Neural cell (in vitro differentiated cells): Measurements from ENCODE around the gene CUEDC1. TPM values are rescaled to one million over a fixed set of nuclear protein-coding genes. Genes with fewer than 3 reads are reported as not detected.

ENCODE experiments used
- H2AFZ ChIP-seq: fragments of 200-600, 300-800 bp; sonication (generic), shearing (Covaris generic); 2 replicates; pipeline ENCODE4 v1.6.0; 2014; ENCODE audit warnings: low read depth, mild to moderate bottlenecking, antibody characterized with exemption, low read length, moderate library complexity
- H3F3A ChIP-seq: fragments of 200-600 bp; shearing (Covaris generic); 2 replicates; pipeline ENCODE4 v1.6.1; 2016; ENCODE audit warnings: mild to moderate bottlenecking, moderate library complexity, mixed read lengths, antibody characterized with exemption, low read length; ENCODE audit not compliant: insufficient read depth, poor library complexity, severe bottlenecking
- H3K27ac ChIP-seq: fragments of 200-600, 300-800 bp; sonication (generic), shearing (Covaris generic); 2 replicates; pipeline ENCODE4 v1.5.1; 2014; ENCODE audit warnings: mild to moderate bottlenecking, low read length, moderate library complexity
- H3K27me3 ChIP-seq: fragments of 300-800, 200-600 bp; sonication (generic), shearing (Covaris generic); 2 replicates; pipeline ENCODE4 v1.6.0; 2014; ENCODE audit warnings: mild to moderate bottlenecking, low read depth, low read length, moderate library complexity; ENCODE audit not compliant: insufficient read depth
- H3K36me3 ChIP-seq: fragments of 300-800, 200-600 bp; sonication (generic), shearing (Covaris generic); 2 replicates; pipeline ENCODE4 v1.5.1; 2014; ENCODE audit warnings: mild to moderate bottlenecking, antibody characterized with exemption, low read length, moderate library complexity; ENCODE audit not compliant: insufficient read depth
- H3K4me2 ChIP-seq: fragments of 300-800, 200-600 bp; sonication (generic), shearing (Covaris generic); 2 replicates; pipeline ENCODE4 v1.6.0; 2014; ENCODE audit warnings: mild to moderate bottlenecking, low read length
- H3K4me3 ChIP-seq: fragments of 300-800, 200-600 bp; sonication (generic), shearing (Covaris generic); 2 replicates; pipeline ENCODE4 v1.5.1; 2014; ENCODE audit warnings: mild to moderate bottlenecking, low read length, moderate library complexity
- H3K79me2 ChIP-seq: fragments of 200-600 bp; shearing (Covaris generic); replicated peaks from 2 replicates; pipeline ENCODE4 v1.6.0; 2014; ENCODE audit warnings: mild to moderate bottlenecking, low read length, moderate library complexity; ENCODE audit not compliant: insufficient read depth
- H3K9ac ChIP-seq: fragments of 300-800, 200-600 bp; sonication (generic), shearing (Covaris generic); 2 replicates; pipeline ENCODE4 v1.6.1; 2016; ENCODE audit warnings: mild to moderate bottlenecking, low read length, mixed read lengths
- H3K9me2 ChIP-seq: fragments of 200-600 bp; shearing (Covaris generic); 2 replicates; pipeline ENCODE4 v1.6.1; 2016; ENCODE audit warnings: mild to moderate bottlenecking, low read length, mixed read lengths; ENCODE audit not compliant: insufficient read depth
- H3K9me3 ChIP-seq: fragments of 200-600, 300-800 bp; sonication (generic), shearing (Covaris generic); 2 replicates; pipeline ENCODE4 v1.6.1; 2016; ENCODE audit warnings: mild to moderate bottlenecking, mixed run types, low read length, moderate library complexity, mixed read lengths
- H4K20me1 ChIP-seq: fragments of 200-600 bp; shearing (Covaris generic); 2 replicates; pipeline ENCODE4 v1.6.1; 2016; ENCODE audit warnings: mild to moderate bottlenecking, mixed run types; ENCODE audit not compliant: insufficient read depth
- CTCF ChIP-seq: fragments of 450-650 bp; IDR thresholded peaks from 2 replicates; pipeline ENCODE4 v1.5.1; 2014; ENCODE audit warnings: antibody characterized with exemption, mild to moderate bottlenecking, moderate library complexity; ENCODE audit not compliant: poor library complexity, severe bottlenecking
- EP300 ChIP-seq: fragments of 450-650 bp; conservative IDR thresholded peaks from 2 replicates; pipeline ENCODE4 v1.6.1; 2014; ENCODE audit warnings: antibody characterized with exemption, mild to moderate bottlenecking, moderate library complexity; ENCODE audit not compliant: poor library complexity, severe bottlenecking
- EZH2 ChIP-seq: fragments of 200-600, 300-800 bp; shearing (Covaris generic), sonication (generic); IDR thresholded peaks from 2 replicates; pipeline ENCODE4 v1.6.1; 2014; ENCODE audit warnings: antibody characterized with exemption, low read length, borderline replicate concordance, mild to moderate bottlenecking; ENCODE audit not compliant: insufficient read depth, poor library complexity, severe bottlenecking
- MXI1 ChIP-seq: fragments of 450-650 bp; conservative IDR thresholded peaks from 2 replicates; pipeline ENCODE4 v1.6.1; 2014; ENCODE audit warnings: antibody characterized with exemption, mild to moderate bottlenecking; ENCODE audit not compliant: poor library complexity, severe bottlenecking
- POLR2AphosphoS5 ChIP-seq: IDR thresholded peaks from 2 replicates; pipeline ENCODE4 v1.6.1; 2012
- RAD21 ChIP-seq: fragments of 450-650 bp; conservative IDR thresholded peaks from 2 replicates; pipeline ENCODE4 v1.6.1; 2014; ENCODE audit warnings: antibody characterized with exemption, mild to moderate bottlenecking, moderate library complexity
- SMC3 ChIP-seq: fragments of 450-650 bp; conservative IDR thresholded peaks from 2 replicates; pipeline ENCODE4 v1.6.1; 2014; ENCODE audit warnings: antibody characterized with exemption, mild to moderate bottlenecking, moderate library complexity; ENCODE audit not compliant: poor library complexity
- TAF1 ChIP-seq: IDR thresholded peaks from 2 replicates; pipeline ENCODE4 v1.6.1; 2012; ENCODE audit warnings: low read depth
- polyA plus RNA-seq: library from polyadenylated mRNA; depleted of rRNA; stranded (reverse); fragments of >200 nt; gene quantifications from 2 replicates; pipeline ENCODE4 v1.2.3, GENCODE V29; 2014
- TF ChIP-seq, protein P1 (sequence below): IDR thresholded peaks from 2 replicates; pipeline ENCODE4 v1.6.1; 2012; ENCODE audit warnings: borderline replicate concordance

CUEDC1 gene
- polyA plus RNA-seq, 1 donor from 2014 or later = 27.0 TPM

- Histone ChIP-seq H4K20me1 (no peaks in the 10 kb centered on the region), H2AFZ (no peak overlapping the region), H3K4me3 (no peak overlapping the region), H3K27ac (no peak overlapping the region), H3K27me3 (no peaks in the 10 kb centered on the region), H3K36me3 (no peaks in the 10 kb centered on the region), H3K9me3 (no peaks in the 10 kb centered on the region), H3K79me2 (no peaks in the 10 kb centered on the region), H3K9me2 (no peaks in the 10 kb centered on the region), H3K9ac (no peak overlapping the region), H3K4me2 (no peak overlapping the region), H3F3A (no peaks in the 10 kb centered on the region)
- TF ChIP-seq CTCF = no peak
- no peak for TF ChIP-seq RAD21
- TF ChIP-seq, protein P1, sequence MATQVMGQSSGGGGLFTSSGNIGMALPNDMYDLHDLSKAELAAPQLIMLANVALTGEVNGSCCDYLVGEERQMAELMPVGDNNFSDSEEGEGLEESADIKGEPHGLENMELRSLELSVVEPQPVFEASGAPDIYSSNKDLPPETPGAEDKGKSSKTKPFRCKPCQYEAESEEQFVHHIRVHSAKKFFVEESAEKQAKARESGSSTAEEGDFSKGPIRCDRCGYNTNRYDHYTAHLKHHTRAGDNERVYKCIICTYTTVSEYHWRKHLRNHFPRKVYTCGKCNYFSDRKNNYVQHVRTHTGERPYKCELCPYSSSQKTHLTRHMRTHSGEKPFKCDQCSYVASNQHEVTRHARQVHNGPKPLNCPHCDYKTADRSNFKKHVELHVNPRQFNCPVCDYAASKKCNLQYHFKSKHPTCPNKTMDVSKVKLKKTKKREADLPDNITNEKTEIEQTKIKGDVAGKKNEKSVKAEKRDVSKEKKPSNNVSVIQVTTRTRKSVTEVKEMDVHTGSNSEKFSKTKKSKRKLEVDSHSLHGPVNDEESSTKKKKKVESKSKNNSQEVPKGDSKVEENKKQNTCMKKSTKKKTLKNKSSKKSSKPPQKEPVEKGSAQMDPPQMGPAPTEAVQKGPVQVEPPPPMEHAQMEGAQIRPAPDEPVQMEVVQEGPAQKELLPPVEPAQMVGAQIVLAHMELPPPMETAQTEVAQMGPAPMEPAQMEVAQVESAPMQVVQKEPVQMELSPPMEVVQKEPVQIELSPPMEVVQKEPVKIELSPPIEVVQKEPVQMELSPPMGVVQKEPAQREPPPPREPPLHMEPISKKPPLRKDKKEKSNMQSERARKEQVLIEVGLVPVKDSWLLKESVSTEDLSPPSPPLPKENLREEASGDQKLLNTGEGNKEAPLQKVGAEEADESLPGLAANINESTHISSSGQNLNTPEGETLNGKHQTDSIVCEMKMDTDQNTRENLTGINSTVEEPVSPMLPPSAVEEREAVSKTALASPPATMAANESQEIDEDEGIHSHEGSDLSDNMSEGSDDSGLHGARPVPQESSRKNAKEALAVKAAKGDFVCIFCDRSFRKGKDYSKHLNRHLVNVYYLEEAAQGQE = no peak
- TF ChIP-seq TAF1 = no peak
- TF ChIP-seq MXI1 = no peak
- no peak for TF ChIP-seq EZH2
- no peak for TF ChIP-seq SMC3
- no peak for TF ChIP-seq POLR2AphosphoS5
- TF ChIP-seq EP300 = no peak
Observed at GRCh38 chr17:57966246-57966645, 11.0 kb upstream of the CUEDC1 start.

- no peak overlapping the region for H2AFZ ChIP-seq
- H3K4me3 ChIP-seq = no peak overlapping the region
- no peaks in the 10 kb centered on the region for H3F3A ChIP-seq
- H4K20me1 ChIP-seq = no peaks in the 10 kb centered on the region
- no peak overlapping the region for H3K27ac ChIP-seq
- H3K27me3 ChIP-seq = no peaks in the 10 kb centered on the region
- TF ChIP-seq POLR2AphosphoS5 (no peak), MXI1 (no peak)
- H3K4me2 ChIP-seq = no peak overlapping the region
- no peaks in the 10 kb centered on the region for H3K9me3 ChIP-seq
- no peaks in the 10 kb centered on the region for H3K36me3 ChIP-seq
- H3K79me2 ChIP-seq = no peaks in the 10 kb centered on the region
- no peak overlapping the region for H3K9ac ChIP-seq
- H3K9me2 ChIP-seq = no peaks in the 10 kb centered on the region
Observed at GRCh38 chr17:57965521-57966160, 10.4 kb upstream of the CUEDC1 start.

DNA sequence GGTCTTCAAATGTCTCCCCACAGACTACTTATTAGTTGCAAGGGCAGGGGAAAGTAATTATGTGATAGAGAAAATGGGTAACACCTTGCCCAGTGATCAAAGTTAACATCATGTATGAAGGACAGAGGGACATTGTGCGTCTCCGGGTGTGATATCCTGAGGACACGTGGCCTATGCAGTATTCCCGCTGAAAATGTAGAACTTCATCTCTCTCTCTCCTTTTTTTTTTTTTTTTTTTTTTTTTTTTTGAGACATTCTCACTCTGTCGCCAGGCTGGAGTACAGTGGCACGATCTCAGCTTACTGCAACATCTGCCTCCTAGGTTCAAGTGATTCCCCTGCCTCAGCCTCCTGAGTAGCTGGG lies 7.9 kb upstream of the CUEDC1 start:
- H3K36me3 ChIP-seq = no peaks in the 10 kb centered on the region
- H3K4me2 ChIP-seq = no peak overlapping the region
- H3K27me3 ChIP-seq = no peaks in the 10 kb centered on the region
- no peaks in the 10 kb centered on the region for H3F3A ChIP-seq
- H3K79me2 ChIP-seq = no peaks in the 10 kb centered on the region
- no peak overlapping the region for H3K9ac ChIP-seq
- no peak overlapping the region for H3K27ac ChIP-seq
- TF ChIP-seq TAF1 = no peak
- TF ChIP-seq EP300 = no peak
- TF ChIP-seq POLR2AphosphoS5 = no peak
- no peak for TF ChIP-seq MXI1
- TF ChIP-seq SMC3 = no peak
- TF ChIP-seq CTCF = no peak
- no peak for TF ChIP-seq RAD21
- TF ChIP-seq, protein P1 = no peak
- no peak for TF ChIP-seq EZH2
- no peaks in the 10 kb centered on the region for H4K20me1 ChIP-seq
- no peaks in the 10 kb centered on the region for H3K9me2 ChIP-seq
- H2AFZ ChIP-seq = no peak overlapping the region
- H3K4me3 ChIP-seq = no peak overlapping the region
- no peaks in the 10 kb centered on the region for H3K9me3 ChIP-seq
